Cardiac fibroblast (primary cell): ENCODE data around the gene FGB.

Experiments used
- DNase-seq, 2 donors: peaks; one replicate each; pipeline versions ENCODE4 v3.0.0 to v3.0.0-alpha.2; 2010; ENCODE audit warnings: low read depth in 2 of 2
- H3K4me3 ChIP-seq, 2 donors: replicated peaks in 1 of 2; 1 replicate in 1 of 2; 2 replicates in 1 of 2; pipeline ENCODE4 v1.5.1; 2011; ENCODE audit warnings: low read depth in 2 of 2, low read length in 2 of 2, mild to moderate bottlenecking in 2 of 2, moderate library complexity in 1 of 2
- CTCF ChIP-seq: IDR thresholded peaks from one replicate; pipeline ENCODE4 v1.5.1; 2011; ENCODE audit warnings: low read depth, mild to moderate bottlenecking, low read length, inconsistent platforms

The FGB gene

GRCh38 chr4:154549894-154550790 is 12.7 kb upstream of the FGB start, which contains the start of gene PLRG1:
Gene PLRG1, minus strand, starts transcription at chr4:154550400. Its CDS starts 92 bp downstream, at chr4:154550308.
- TF ChIP-seq CTCF, result peak; percentile 26
- DNase-seq, result peak; percentile 96
- peak within 1 kb of the TSS; percentile 81 to 96 for H3K4me3 ChIP-seq

GRCh38 chr4:154551872-154552686 is 10.7 kb upstream of the FGB start:
- peak; percentile 80 for TF ChIP-seq CTCF
- no peak overlapping the region for H3K4me3 ChIP-seq
- DNase-seq, result peak; percentile 89 to 90

GRCh38 chr4:154559141-154559493 is 3.7 kb upstream of the FGB start:
- no peak overlapping the region for H3K4me3 ChIP-seq

GRCh38 chr4:154559494-154560418 is 3.1 kb upstream of the FGB start:
- H3K4me3 ChIP-seq, result no peak overlapping the region
- peak; percentile 63 to 84 for DNase-seq
- TF ChIP-seq CTCF, result peak; percentile 55

More at GRCh38 chr4:154559141-154559493, 3.7 kb upstream of the FGB start:
- TF ChIP-seq CTCF, result no peak
- DNase-seq, result no peak

GRCh38 chr4:154560419-154560801 is 2.4 kb upstream of the FGB start:
- TF ChIP-seq CTCF, result no peak

GRCh38 chr4:154560824-154561231 is 2.0 kb upstream of the FGB start:
- no peak for TF ChIP-seq CTCF
- no peak overlapping the region for H3K4me3 ChIP-seq
- DNase-seq, result peak; percentile 33 to 87

More at GRCh38 chr4:154560419-154560801, 2.4 kb upstream of the FGB start:
- H3K4me3 ChIP-seq, result no peak overlapping the region
- no peak for DNase-seq
